H1 (cell line): ENCODE measurements around the gene TBC1D20. TPM values are rescaled to one million over a fixed set of nuclear protein-coding genes. Genes with fewer than 3 reads are reported as not detected.

Experiments
- CTCF ChIA-PET: fragments of 300-600 bp; sonication (Branson Sonifier 250); formaldehyde crosslinking; loops from one replicate; lab custom pipeline; 2021; ENCODE audit not compliant: partially characterized antibody; lab: Charles Lee
- POLR2A ChIA-PET: fragments of 300-600 bp; sonication (Branson Sonifier 250); formaldehyde crosslinking; loops from one replicate; lab custom pipeline; 2021; ENCODE audit warnings: inconsistent platforms; ENCODE audit not compliant: partially characterized antibody; lab: Charles Lee
- DNase-seq, 2 experiments: peaks; one replicate each; pipeline versions ENCODE4 v3.0.0 to v3.0.0-alpha.2; 2010 to 2022; ENCODE audit warnings: low spot score in 2 of 2, low read depth in 1 of 2, mixed read lengths in 1 of 2
- FAIRE-seq: peaks from 2 replicates; lab custom pipeline; 2011; peaks lifted over from hg19 to GRCh38; lab: Jason Lieb, UNC
- H2AFZ ChIP-seq: 2 replicates; pipeline ENCODE4 v1.8.1; 2012; ENCODE audit warnings: low read length, inconsistent platforms
- H2AK5ac ChIP-seq: 2 replicates; pipeline ENCODE4 v1.6.1; 2013; ENCODE audit warnings: low read depth, low read length
- H2BK120ac ChIP-seq: replicated peaks from 2 replicates; pipeline ENCODE3; 2013; ENCODE audit warnings: low read depth, low read length, inconsistent platforms
- H2BK12ac ChIP-seq: 2 replicates; pipeline ENCODE4 v1.6.1; 2013; ENCODE audit warnings: low read depth, low read length
- H2BK15ac ChIP-seq: 2 replicates; pipeline ENCODE4 v1.6.1; 2013; ENCODE audit warnings: low read length
- H2BK20ac ChIP-seq: 2 replicates; pipeline ENCODE4 v1.6.1; 2013; ENCODE audit warnings: low read length
- H2BK5ac ChIP-seq: 2 replicates; pipeline ENCODE4 v1.6.1; 2013; ENCODE audit warnings: low read depth, low read length
- H3K14ac ChIP-seq: 2 replicates; pipeline ENCODE4 v1.6.1; 2013; ENCODE audit warnings: inconsistent platforms; ENCODE audit not compliant: insufficient read length
- H3K18ac ChIP-seq: 2 replicates; pipeline ENCODE4 v1.6.1; 2013; ENCODE audit warnings: low read length; ENCODE audit errors: extremely low read depth
- H3K23ac ChIP-seq: 2 replicates; pipeline ENCODE4 v1.6.1; 2013; ENCODE audit warnings: inconsistent platforms; ENCODE audit not compliant: insufficient read length
- H3K23me2 ChIP-seq: 2 replicates; pipeline ENCODE4 v1.6.1; 2013; ENCODE audit warnings: low read depth, low read length
- H3K27ac ChIP-seq: 2 replicates; pipeline ENCODE4 v1.6.1; 2011; ENCODE audit warnings: low read depth, low read length, inconsistent platforms
- H3K27me3 ChIP-seq, 4 experiments: replicated peaks in 1 of 4; 1 replicate in 1 of 4; 2 replicates in 3 of 4; pipeline versions ENCODE4 v1.6.1 to v1.8.1; 2011 to 2013; ENCODE audit warnings: low read length in 3 of 4, mild to moderate bottlenecking in 3 of 4, inconsistent platforms in 2 of 4, mixed read lengths in 2 of 4, moderate library complexity in 1 of 4; ENCODE audit not compliant: control insufficient read depth in 3 of 4, insufficient read depth in 3 of 4; ENCODE audit errors: extremely low read depth in 1 of 4
- H3K36me3 ChIP-seq, 4 experiments: 2 replicates each; pipeline versions ENCODE4 v1.6.1 to v1.8.1; 2011 to 2013; ENCODE audit warnings: mild to moderate bottlenecking in 4 of 4, low read length in 3 of 4, moderate library complexity in 2 of 4, control low read depth in 1 of 4, inconsistent platforms in 1 of 4; ENCODE audit not compliant: insufficient read depth in 4 of 4, control insufficient read depth in 2 of 4
- H3K4ac ChIP-seq: replicated peaks from 2 replicates; pipeline ENCODE3; 2013; ENCODE audit warnings: low read length, low read depth, mixed read lengths, inconsistent platforms; ENCODE audit not compliant: insufficient read length
- H3K4me1 ChIP-seq, 4 experiments: replicated peaks in 1 of 4; 1 replicate in 1 of 4; 2 replicates in 3 of 4; pipeline versions ENCODE4 v1.6.1 to v1.8.1; 2011 to 2013; ENCODE audit warnings: low read length in 3 of 4, inconsistent platforms in 2 of 4, mixed read lengths in 1 of 4; ENCODE audit not compliant: insufficient read depth in 4 of 4, control insufficient read depth in 3 of 4
- H3K4me2 ChIP-seq, 2 experiments: 2 replicates each; pipeline versions ENCODE4 v1.6.1 to v1.8.1; 2011 to 2013; ENCODE audit warnings: low read depth in 2 of 2, low read length in 2 of 2, control low read depth in 1 of 2, inconsistent platforms in 1 of 2, mild to moderate bottlenecking in 1 of 2; ENCODE audit not compliant: insufficient read depth in 1 of 2
- H3K4me3 ChIP-seq, 4 experiments: fragments of 200-600, 300-600 bp in 1 of 4; sonication (generic), shearing (Covaris generic), sonication (Bioruptor Twin) in 1 of 4; 2 replicates each; pipeline versions ENCODE4 v1.5.1 to v1.8.1; 2011 to 2016; ENCODE audit warnings: low read length in 4 of 4, low read depth in 3 of 4, control low read depth in 2 of 4, inconsistent platforms in 2 of 4, mild to moderate bottlenecking in 2 of 4, mixed read lengths in 1 of 4, moderate library complexity in 1 of 4; ENCODE audit not compliant: insufficient read depth in 2 of 4; ENCODE audit errors: extremely low read depth in 1 of 4
- H3K56ac ChIP-seq: replicated peaks from 2 replicates; pipeline ENCODE3; 2013; ENCODE audit warnings: low read depth, mild to moderate bottlenecking, mixed read lengths, low read length, inconsistent platforms; ENCODE audit not compliant: insufficient read length
- H3K79me1 ChIP-seq: 2 replicates; pipeline ENCODE4 v1.6.1; 2013; ENCODE audit warnings: low read depth, low read length, control low read depth
- H3K79me2 ChIP-seq, 2 experiments: 2 replicates each; pipeline versions ENCODE4 v1.6.1 to v1.8.1; 2012 to 2013; ENCODE audit warnings: low read length in 2 of 2, mild to moderate bottlenecking in 2 of 2, inconsistent platforms in 1 of 2; ENCODE audit not compliant: insufficient read depth in 2 of 2, control insufficient read depth in 1 of 2
- H3K9ac ChIP-seq, 4 experiments: replicated peaks in 1 of 4; 1 replicate in 1 of 4; 2 replicates in 3 of 4; pipeline versions ENCODE4 v1.6.1 to v1.8.1; 2011 to 2013; ENCODE audit warnings: low read depth in 3 of 4, low read length in 3 of 4, control low read depth in 2 of 4, mild to moderate bottlenecking in 2 of 4, moderate library complexity in 2 of 4, inconsistent platforms in 1 of 4; ENCODE audit errors: extremely low read depth in 1 of 4
- H3K9me3 ChIP-seq, 2 experiments: 2 replicates each; pipeline versions ENCODE4 v1.6.1 to v1.8.1; 2012 to 2013; ENCODE audit warnings: mild to moderate bottlenecking in 2 of 2, moderate library complexity in 2 of 2, control low read depth in 1 of 2, inconsistent platforms in 1 of 2, low read depth in 1 of 2, low read length in 1 of 2, mixed read lengths in 1 of 2; ENCODE audit not compliant: insufficient read depth in 2 of 2
- H4K20me1 ChIP-seq, 2 experiments: replicated peaks in 1 of 2; 2 replicates each; pipeline versions ENCODE3 to v1.8.1; 2011 to 2013; ENCODE audit warnings: inconsistent platforms in 2 of 2, low read length in 2 of 2, mild to moderate bottlenecking in 1 of 2; ENCODE audit not compliant: insufficient read depth in 2 of 2, control insufficient read depth in 1 of 2
- H4K5ac ChIP-seq: 2 replicates; pipeline ENCODE4 v1.6.1; 2013; ENCODE audit warnings: low read length, low read depth, mixed read lengths, inconsistent platforms; ENCODE audit not compliant: insufficient read length
- H4K8ac ChIP-seq: 2 replicates; pipeline ENCODE4 v1.8.0; 2013; ENCODE audit warnings: mild to moderate bottlenecking, moderate library complexity, low read length, inconsistent platforms; ENCODE audit not compliant: insufficient read depth; ENCODE audit errors: extremely low read depth
- H4K91ac ChIP-seq: replicated peaks from 2 replicates; pipeline ENCODE3; 2013; ENCODE audit warnings: low read length, mixed read lengths, inconsistent platforms; ENCODE audit not compliant: insufficient read length
- BRCA1 ChIP-seq: IDR thresholded peaks from 2 replicates; pipeline ENCODE4 v1.6.1; 2012; ENCODE audit warnings: low read depth, low read length, improper control_type of control experiment
- CREB1 ChIP-seq: IDR thresholded peaks from 2 replicates; pipeline ENCODE4 v1.6.1; 2012; ENCODE audit warnings: inconsistent platforms
- E2F6 ChIP-seq: IDR thresholded peaks from 2 replicates; pipeline ENCODE4 v1.6.1; 2012; ENCODE audit warnings: inconsistent platforms
- NRF1 ChIP-seq: IDR thresholded peaks from 2 replicates; pipeline ENCODE4 v1.6.1; 2011; ENCODE audit warnings: mild to moderate bottlenecking, low read depth, low read length, improper control_type of control experiment
- WGBS, 2 experiments: shearing (Covaris generic) in 1 of 2; methylation state at CpG; one replicate each; pipeline versions ENCODE4 v1.1.6 to v1.1.7; 2013 to 2015; ENCODE audit warnings: low lambda C conversion rate in 2 of 2, mixed read lengths in 2 of 2, inconsistent platforms in 1 of 2, low coverage in 1 of 2, missing lambda C conversion rate in 1 of 2; ENCODE audit not compliant: insufficient replicate concordance in 2 of 2, insufficient coverage in 1 of 2, insufficient read length in 1 of 2; ENCODE audit errors: extremely low coverage in 1 of 2, missing lambda C conversion rate in 1 of 2; 5-methylcytosine and 5-hydroxymethylcytosine counted together
- polyA plus RNA-seq, 7 experiments: library from polyadenylated mRNA; depleted of rRNA in 3 of 7; stranded (reverse) in 5 of 7; unstranded in 2 of 7; fragments of >200 nt in 5 of 7; fragments of 200-250 nt in 2 of 7; gene quantifications; 1 replicate in 5 of 7; 2 replicates in 1 of 7; 4 replicates in 1 of 7; pipeline versions ENCODE4 v1.2.1 to v1.2.3, GENCODE V29; 2011 to 2013; ENCODE audit warnings: missing spikeins in 2 of 7, mixed read lengths in 2 of 7
- total RNA-seq: library from RNA; stranded (reverse); fragmentation: NEBNext Ultra II Directional; extraction: Animal tissue kit (Norgen Biotek cat#: 25700); gene quantifications from 2 replicates; pipeline ENCODE4 v1.2.1, GENCODE V29; 2021

TBC1D20 gene
- total and polyA plus RNA-seq, 2 of the 8 experiments (the other 6 are each of a cell fraction or from before 2014, with no cell fraction given), result 14.5 to 17.1 TPM

DNA sequence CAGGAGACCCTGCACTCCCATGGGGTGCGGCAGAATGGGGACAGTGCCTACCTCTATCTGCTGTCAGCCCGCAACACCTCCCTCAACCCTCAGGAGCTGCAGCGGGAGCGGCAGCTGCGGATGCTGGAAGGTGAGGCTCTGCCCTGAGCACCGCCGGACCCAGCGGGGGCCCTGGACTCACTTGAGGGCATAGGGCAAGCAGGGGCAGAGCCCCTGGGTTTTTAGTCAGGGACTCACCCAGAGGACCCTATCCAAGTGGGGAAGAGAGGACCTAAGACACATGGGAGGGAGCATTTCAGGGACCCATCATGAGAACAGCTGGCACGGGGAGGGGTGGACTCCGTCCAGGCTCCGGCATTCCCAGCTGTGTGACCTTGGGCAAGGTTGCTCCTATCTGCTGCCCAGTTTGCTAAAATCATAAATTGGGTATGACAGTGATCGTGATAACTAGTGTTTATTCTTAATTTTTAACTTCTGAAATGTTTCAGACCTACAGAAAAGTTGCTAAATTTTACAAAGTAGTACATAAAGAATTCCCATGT lies 44.5 kb downstream of the TBC1D20 start:
- Histone ChIP-seq H3K27me3 (no peaks in the 10 kb centered on the region), H3K36me3 (peaks cover 3 to 30% (median 16%) of the 10 kb centered on the region in 4 experiments; a peak in 7 of 8 replicates), H3K23ac (no peak overlapping the region), H4K91ac (no peak overlapping the region), H3K23me2 (no peaks in the 10 kb centered on the region), H2BK15ac (no peak overlapping the region), H2BK12ac (no peak overlapping the region), H3K4me2 (no peak overlapping the region), H3K4me3 (no peak overlapping the region), H3K4ac (no peak overlapping the region), H3K14ac (no peak overlapping the region), H3K56ac (no peak overlapping the region), H4K8ac (no peak overlapping the region), H3K79me1 (no peaks in the 10 kb centered on the region; the same call in 1 of the 2 replicates), H3K9ac (no peak overlapping the region), H4K20me1 (peaks cover 0 to 13% of the 10 kb centered on the region in 2 experiments), H2BK20ac (no peak overlapping the region), H3K9me3 (peaks cover 0 to 8% of the 10 kb centered on the region in 2 experiments; a peak in 1 of 4 replicates), H4K5ac (no peak overlapping the region), H3K79me2 (peaks cover 0 to 2% of the 10 kb centered on the region in 2 experiments; a peak in 1 of 4 replicates), H3K27ac (no peak overlapping the region), H2BK120ac (no peak overlapping the region), H2AK5ac (no peak overlapping the region), H2BK5ac (no peak overlapping the region), H2AFZ (no peak overlapping the region), H3K4me1 (no peaks in the 10 kb centered on the region; a peak in 3 of 7 replicates), H3K18ac (no peak overlapping the region)
- ChIA-PET CTCF (interaction anchor here (1.2 kb wide), 1 partner anchor 64 kb away, joined by 3 read pairs; no protein-coding TSS in a partner anchor), POLR2A (interaction anchor here (0.7 to 1.5 kb wide), 2 partner anchors 14 to 17 kb away, joined by 3 read pairs; no protein-coding TSS in a partner anchor)
- TF ChIP-seq E2F6, result no peak
- no peak for TF ChIP-seq CREB1
- TF ChIP-seq NRF1, result no peak
- no peak for TF ChIP-seq BRCA1
- WGBS, 2 experiments, result 92% methylated on average over 12 of the region's 12 CpGs; no CpG with 5 or more reads in 1 of the 2 experiments
- DNase-seq, result no peak
- FAIRE-seq, result no peak
